K562 (cell line): ENCODE results near the gene GALNT17. TPM values are rescaled to one million over a fixed set of nuclear protein-coding genes. Genes with fewer than 3 reads are reported as not detected.

Experiments used
- ATAC-seq: fragments of 200-7000 bp; cut with Tn5 transposase; 3 replicates; pipeline ENCODE4 v1.9.1; 2020; ENCODE audit warnings: moderate library complexity
- BruUV-seq: library from RNA; stranded (reverse); fragments of 400-500 nt; replicated peaks from 2 replicates; lab custom pipeline; 2021; lab: Mats Ljungman, UMichigan
- CTCF ChIA-PET: fragments of 300-600 bp; formaldehyde crosslinking; extraction: SDS; loops from one replicate; lab custom pipeline; 2021; ENCODE audit warnings: low intra/inter-chr PET ratio; lab: Yijun Ruan, JAX
- POLR2A ChIA-PET: fragments of 300-600, 350-650 bp; sonication (Branson Sonifier 250); formaldehyde crosslinking; extraction: SDS; loops from one replicate; lab custom pipeline; 2021; ENCODE audit warnings: antibody characterized with exemption, inconsistent platforms; lab: Yijun Ruan, JAX
- DNase-seq, 4 experiments: peaks; one replicate each; pipeline versions ENCODE4 v3.0.0 to v3.0.0-alpha.2; 2011 to 2018; ENCODE audit warnings: low spot score in 3 of 4, mixed read lengths in 3 of 4; ENCODE audit errors: extremely low read depth in 1 of 4
- FAIRE-seq: peaks from 2 replicates; lab custom pipeline; 2011; peaks lifted over from hg19 to GRCh38; lab: Jason Lieb, UNC
- H2AFZ ChIP-seq: 2 replicates; pipeline ENCODE4 v1.6.0; 2011; ENCODE audit warnings: low read depth, low read length, control low read depth, inconsistent platforms
- H3K27ac ChIP-seq: fragments of 200-600 bp; 3 replicates; pipeline ENCODE4 v1.8.0; 2011; ENCODE audit warnings: low read depth, mild to moderate bottlenecking, control low read depth, inconsistent platforms, low read length, moderate library complexity, mixed read lengths; ENCODE audit errors: extremely low read depth
- H3K27me3 ChIP-seq, 2 experiments: fragments of 300-600 bp in 1 of 2; 2 replicates in 1 of 2; 3 replicates in 1 of 2; pipeline versions ENCODE4 v1.6.0 to v1.8.0; 2011; ENCODE audit warnings: inconsistent platforms in 2 of 2, low read length in 2 of 2, mild to moderate bottlenecking in 1 of 2, mixed read lengths in 1 of 2, moderate library complexity in 1 of 2; ENCODE audit not compliant: control insufficient read depth in 2 of 2, insufficient read depth in 2 of 2
- H3K36me3 ChIP-seq: fragments of 300-600 bp; 3 replicates; pipeline ENCODE4 v1.8.0; 2011; ENCODE audit warnings: mild to moderate bottlenecking, low read length, inconsistent platforms; ENCODE audit not compliant: control insufficient read depth, insufficient read depth
- H3K4me1 ChIP-seq, 2 experiments: fragments of 200-600 bp in 1 of 2; replicated peaks in 1 of 2; 2 replicates in 1 of 2; 3 replicates in 1 of 2; pipeline versions ENCODE4 v1.5.1 to v1.8.0; 2011; ENCODE audit warnings: inconsistent platforms in 2 of 2, low read length in 2 of 2, mild to moderate bottlenecking in 1 of 2, mixed read lengths in 1 of 2, moderate library complexity in 1 of 2; ENCODE audit not compliant: control insufficient read depth in 2 of 2, insufficient read depth in 2 of 2
- H3K4me2 ChIP-seq: 2 replicates; pipeline ENCODE4 v1.6.1; 2011; ENCODE audit warnings: low read length, control low read depth, inconsistent platforms, mixed read lengths; ENCODE audit not compliant: insufficient read depth
- H3K4me3 ChIP-seq: fragments of 200-600 bp; sonication (generic), shearing (Covaris generic); 2 replicates; pipeline ENCODE4 v1.5.1; 2016; ENCODE audit warnings: control low read depth, inconsistent platforms
- H3K79me2 ChIP-seq: fragments of 200-600 bp; 3 replicates; pipeline ENCODE4 v1.8.0; 2011; ENCODE audit warnings: low read length, inconsistent platforms; ENCODE audit not compliant: control insufficient read depth, insufficient read depth
- H3K9ac ChIP-seq, 2 experiments: 2 replicates each; pipeline versions ENCODE4 v1.6.0 to v1.6.1; 2011; ENCODE audit warnings: low read depth in 2 of 2, low read length in 2 of 2, control low read depth in 1 of 2, inconsistent platforms in 1 of 2, mild to moderate bottlenecking in 1 of 2, mixed read lengths in 1 of 2; ENCODE audit not compliant: insufficient read depth in 1 of 2
- H3K9me1 ChIP-seq: one replicate; pipeline ENCODE4 v1.6.0; 2011; ENCODE audit warnings: inconsistent platforms, mild to moderate bottlenecking, low read length, moderate library complexity; ENCODE audit not compliant: control insufficient read depth, insufficient read depth
- H3K9me3 ChIP-seq: replicated peaks from 2 replicates; pipeline ENCODE4 v1.5.1; 2011; ENCODE audit warnings: low read depth, low read length, inconsistent platforms; ENCODE audit not compliant: control insufficient read depth, insufficient read depth
- H4K20me1 ChIP-seq: replicated peaks from 2 replicates; pipeline ENCODE4 v1.6.1; 2011; ENCODE audit warnings: low read length, inconsistent platforms, mixed read lengths; ENCODE audit not compliant: control insufficient read depth, insufficient read depth
- AFF4 ChIP-seq: sonication (generic); formaldehyde crosslinking; IDR thresholded peaks from 2 replicates; pipeline ENCODE4 v1.8.0; 2023; ENCODE audit warnings: mild to moderate bottlenecking, missing genetic modification reagents
- CREBBP ChIP-seq: IDR thresholded peaks from one replicate; pipeline ENCODE4 v1.6.1; 2012; ENCODE audit warnings: low read depth, mild to moderate bottlenecking, control low read depth, inconsistent platforms, low read length
- HDAC6 ChIP-seq: IDR thresholded peaks from 2 replicates; pipeline ENCODE4 v1.6.1; 2012; ENCODE audit warnings: low read depth, mild to moderate bottlenecking, control low read depth, inconsistent platforms, low read length, moderate library complexity
- HOXB6 ChIP-seq: fragments of 250-450 bp; sonication (Bioruptor Pico); IDR thresholded peaks from 2 replicates; pipeline ENCODE4 v1.5.1; 2022; ENCODE audit warnings: mild to moderate bottlenecking, borderline replicate concordance
- LARP7 ChIP-seq: fragments of 450-650 bp; IDR thresholded peaks from 2 replicates; pipeline ENCODE4 v1.6.1; 2016
- PKNOX1 ChIP-seq: fragments of 450-650 bp; IDR thresholded peaks from 2 replicates; pipeline ENCODE4 v1.6.1; 2016
- TOE1 ChIP-seq, 2 experiments: fragments of 450-650 bp in 1 of 2; sonication (generic) in 1 of 2; formaldehyde crosslinking in 1 of 2; IDR thresholded peaks; 2 replicates each; pipeline versions ENCODE4 v1.7.1 to v1.8.0; 2016 to 2022; ENCODE audit warnings: borderline replicate concordance in 2 of 2, mild to moderate bottlenecking in 2 of 2, antibody characterized with exemption in 1 of 2, inconsistent platforms in 1 of 2, low read depth in 1 of 2, missing genetic modification reagents in 1 of 2, moderate library complexity in 1 of 2
- ZNF609 ChIP-seq: sonication (generic); formaldehyde crosslinking; IDR thresholded peaks from 2 replicates; pipeline ENCODE4 v1.8.1; 2023; ENCODE audit warnings: missing genetic modification reagents, mild to moderate bottlenecking, borderline replicate concordance
- ZNF655 ChIP-seq: fragments of 250-450 bp; sonication (Bioruptor Pico); IDR thresholded peaks from 2 replicates; pipeline ENCODE4 v1.5.0; 2021
- WGBS: fragments of 100-300 bp; shearing (Covaris generic); methylation state at CpG from one replicate; pipeline ENCODE4 v1.1.6; 2016; ENCODE audit warnings: low coverage, mixed read lengths; ENCODE audit not compliant: insufficient coverage; ENCODE audit errors: missing lambda C conversion rate; 5-methylcytosine and 5-hydroxymethylcytosine counted together
- in situ Hi-C: fragments of 300-500 bp; cut with MboI; formaldehyde crosslinking; loops from 4 replicates; pipeline ENCODE4 v1.15.0; 2018; ENCODE audit warnings: inconsistent platforms, mixed read lengths
- intact Hi-C: fragments of 100-400 bp; cut with micrococcal nuclease; formaldehyde crosslinking; loops from 2 replicates; pipeline ENCODE4 v1.14.2; 2022
- polyA plus RNA-seq, 8 experiments: library from polyadenylated mRNA; depleted of rRNA in 4 of 8; stranded (reverse) in 5 of 8; unstranded in 3 of 8; fragments of >200 nt; fragmentation: Nextera tagmentation in 2 of 8; fragmentation: Illumina TruSeq in 1 of 8; extraction: Ambion mirVana in 2 of 8; extraction: Trizol in 1 of 8; gene quantifications; 2 replicates each; pipeline versions ENCODE4 v1.2.1 to v1.2.3, GENCODE V29; 2011 to 2014; ENCODE audit warnings: inconsistent platforms in 1 of 8, missing spikeins in 1 of 8
- total RNA-seq, 7 experiments: library from RNA; depleted of rRNA in 6 of 7; stranded (reverse); fragments of >200 nt in 6 of 7; fragmentation: Illumina TruSeq in 2 of 7; extraction: Trizol in 2 of 7; gene quantifications; 2 replicates each; pipeline versions ENCODE4 v1.2.1 to v1.2.3, GENCODE V29; 2011 to 2021; ENCODE audit warnings: low replicate concordance in 1 of 7
- TF ChIP-seq, protein P1 (sequence below): sonication (generic); formaldehyde crosslinking; IDR thresholded peaks from 2 replicates; pipeline ENCODE4 v1.8.0; 2022; ENCODE audit warnings: mild to moderate bottlenecking, missing genetic modification reagents

The GALNT17 gene
- total and polyA plus RNA-seq, 9 of the 15 experiments (the other 6 are each of a cell fraction or from before 2014, with no cell fraction given): not detected

DNA sequence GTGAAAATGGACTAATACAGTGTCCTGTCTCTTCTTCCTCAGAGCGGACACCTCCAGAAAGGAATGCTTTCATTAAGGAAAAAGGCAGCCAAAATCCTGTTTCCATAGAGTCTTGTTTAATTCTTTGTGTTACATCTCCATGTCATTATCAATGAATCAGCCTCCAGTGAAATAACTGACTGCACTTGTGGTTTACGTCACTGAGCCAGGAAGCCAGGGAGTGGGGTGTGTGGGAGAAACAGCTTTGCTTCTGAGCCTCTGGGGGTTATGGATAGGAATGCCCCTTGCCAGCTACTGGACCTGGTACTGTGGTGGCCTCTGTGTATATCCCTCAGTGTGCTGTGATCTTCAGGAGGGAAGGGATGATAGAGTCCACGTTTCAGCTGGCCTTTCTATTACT lies 416.8 kb downstream of the GALNT17 start:
- no peaks in the 10 kb centered on the region for H3K4me1 ChIP-seq
- no peak overlapping the region for H3K4me3 ChIP-seq
- no peak overlapping the region for H3K4me2 ChIP-seq
- no peak overlapping the region for H2AFZ ChIP-seq
- H4K20me1 ChIP-seq: no peaks in the 10 kb centered on the region
- ATAC-seq (no peak), FAIRE-seq (no peak), DNase-seq (no peak)
- H3K36me3 ChIP-seq: no peaks in the 10 kb centered on the region
- H3K27me3 ChIP-seq: no peaks in the 10 kb centered on the region
- H3K9me1 ChIP-seq: no peaks in the 10 kb centered on the region
- H3K79me2 ChIP-seq: no peaks in the 10 kb centered on the region
- intact Hi-C loops: no loop called here
- in situ Hi-C loops: no loop called here
- H3K9ac ChIP-seq: no peak overlapping the region
- POLR2A ChIA-PET: interaction anchor here (1.0 kb wide), 1 partner anchor 231 kb away, joined by 3 read pairs; no protein-coding TSS in a partner anchor
- 0% methylated on average over 3 of the region's 3 CpGs for WGBS
- H3K27ac ChIP-seq: no peak overlapping the region
- no peaks in the 10 kb centered on the region for H3K9me3 ChIP-seq
- CTCF ChIA-PET: no interaction called here
- no TSS peak for BruUV-seq
- TF ChIP-seq PKNOX1 (no peak), HOXB6 (CRISPR knock-in tag) (no peak), ZNF655 (no peak), LARP7 (no peak), AFF4 (CRISPR knock-in tag) (no peak), CREBBP (no peak), HDAC6 (no peak), TOE1 (IDR thresholded peaks at IDR 0.05; ENCODE audit: borderline replicate concordance) (no peak), TOE1 (CRISPR knock-in tag; IDR thresholded peaks at IDR 0.05; ENCODE audit: borderline replicate concordance, low read depth) (no peak), ZNF609 (CRISPR knock-in tag) (no peak)
- TF ChIP-seq, protein P1, sequence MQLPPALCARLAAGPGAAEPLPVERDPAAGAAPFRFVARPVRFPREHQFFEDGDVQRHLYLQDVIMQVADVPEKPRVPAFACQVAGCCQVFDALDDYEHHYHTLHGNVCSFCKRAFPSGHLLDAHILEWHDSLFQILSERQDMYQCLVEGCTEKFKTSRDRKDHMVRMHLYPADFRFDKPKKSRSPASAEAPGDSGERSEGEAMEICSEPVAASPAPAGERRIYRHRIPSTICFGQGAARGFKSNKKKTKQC (CRISPR knock-in tag): no peak
